Effector CD4-positive, alpha-beta T cell (primary cell): Measurements from ENCODE around the gene HSF2BP.
"Not testable (repeated sequence)": the region's sequence is repeated elsewhere in the genome, so short reads cannot be mapped to it uniquely, and the experiment has no call there.

Source experiments
- DNase-seq: peaks from one replicate; pipeline ENCODE4 v3.0.0-alpha.2; 2020

Gene HSF2BP

DNA sequence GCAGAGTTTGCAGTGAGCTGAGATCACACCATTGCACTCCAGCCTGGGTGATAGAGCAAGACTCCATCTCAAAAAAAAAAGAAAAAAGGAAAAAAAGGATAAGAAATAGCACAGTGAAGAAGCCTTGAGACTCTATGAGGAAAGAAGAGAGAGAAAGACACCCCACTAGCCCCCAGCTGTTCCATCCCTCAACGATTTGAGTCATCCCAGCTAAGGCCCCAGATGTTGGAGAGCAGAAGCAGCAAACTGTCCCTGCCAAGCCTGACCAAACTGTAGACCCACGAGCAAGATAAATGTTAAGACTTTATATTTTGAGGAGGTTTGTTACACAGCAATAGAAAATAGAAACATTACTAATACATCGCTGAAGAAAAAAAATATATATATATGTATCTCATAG is 42.4 kb downstream of the HSF2BP start:
- not testable (repeated sequence) for DNase-seq

GRCh38 chr21:43614839-43615238 is 44.4 kb downstream of the HSF2BP start:
- DNase-seq = no peak

DNA sequence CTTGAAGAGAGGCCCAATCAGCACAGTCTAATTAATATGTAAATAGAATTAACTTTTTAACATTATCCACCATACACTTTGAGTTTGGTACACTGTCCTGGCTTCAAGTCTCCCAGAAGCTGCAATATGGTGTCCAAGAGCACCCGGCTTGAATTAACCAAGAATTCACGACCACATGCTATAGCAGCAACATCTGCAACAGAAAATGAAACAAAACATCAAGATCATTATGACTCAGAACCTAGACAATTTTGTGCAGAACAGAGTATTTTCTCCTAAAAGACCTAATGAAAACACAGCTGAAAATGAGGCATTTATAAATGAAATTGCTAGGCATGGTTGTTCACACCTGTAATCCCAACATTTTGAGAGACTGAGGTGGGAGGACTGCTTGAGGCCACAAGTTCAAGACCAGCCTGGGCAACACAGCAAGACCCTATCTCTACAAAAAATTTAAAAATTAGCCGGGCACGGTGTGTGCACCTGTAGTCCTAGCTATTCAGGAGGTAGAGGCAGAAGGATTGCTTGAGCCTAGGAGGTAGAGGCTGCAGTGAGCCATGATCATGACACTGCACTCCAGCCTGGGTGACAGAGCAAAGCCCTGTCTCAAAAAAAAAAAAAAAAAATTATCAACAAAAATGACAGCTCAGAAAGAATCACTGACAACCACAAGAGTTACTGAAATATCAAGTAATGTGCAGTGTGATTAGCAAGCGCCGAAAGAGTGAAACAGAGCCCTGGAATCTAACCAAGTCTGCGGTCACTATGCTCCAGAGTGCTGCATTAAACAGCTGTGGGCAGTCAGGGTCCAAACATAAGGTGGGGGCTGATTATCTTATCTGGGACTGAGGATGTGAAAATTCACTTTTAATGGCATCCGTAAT is 45.3 kb downstream of the HSF2BP start:
- DNase-seq = no peak

GRCh38 chr21:43611598-43612369 is 47.5 kb downstream of the HSF2BP start:
- DNase-seq = no peak

GRCh38 chr21:43609501-43610340 is 49.6 kb downstream of the HSF2BP start:
- no peak for DNase-seq

- DNase-seq = no peak
These were observed 50.6 kb downstream of the HSF2BP start for GRCh38 chr21:43608664-43609063.

DNA sequence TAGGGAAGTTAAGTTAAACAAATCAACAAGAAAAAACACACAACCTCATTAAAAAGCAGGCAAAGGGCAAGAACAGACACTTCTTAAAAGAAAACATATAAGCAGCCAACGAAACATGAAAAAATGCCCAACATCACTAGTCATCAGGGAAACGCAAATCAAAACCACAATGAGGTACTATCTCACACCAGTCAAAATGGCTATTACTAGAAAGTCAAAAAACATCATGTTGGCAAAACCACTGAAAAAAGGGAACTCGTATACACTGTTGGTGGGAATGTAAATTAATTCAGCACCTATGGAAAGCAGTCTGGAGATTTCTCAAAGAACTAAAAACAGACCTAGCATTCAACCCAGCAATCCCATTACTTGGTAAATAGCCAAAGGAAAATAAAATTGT is 51.1 kb downstream of the HSF2BP start:
- no peak for DNase-seq

DNA sequence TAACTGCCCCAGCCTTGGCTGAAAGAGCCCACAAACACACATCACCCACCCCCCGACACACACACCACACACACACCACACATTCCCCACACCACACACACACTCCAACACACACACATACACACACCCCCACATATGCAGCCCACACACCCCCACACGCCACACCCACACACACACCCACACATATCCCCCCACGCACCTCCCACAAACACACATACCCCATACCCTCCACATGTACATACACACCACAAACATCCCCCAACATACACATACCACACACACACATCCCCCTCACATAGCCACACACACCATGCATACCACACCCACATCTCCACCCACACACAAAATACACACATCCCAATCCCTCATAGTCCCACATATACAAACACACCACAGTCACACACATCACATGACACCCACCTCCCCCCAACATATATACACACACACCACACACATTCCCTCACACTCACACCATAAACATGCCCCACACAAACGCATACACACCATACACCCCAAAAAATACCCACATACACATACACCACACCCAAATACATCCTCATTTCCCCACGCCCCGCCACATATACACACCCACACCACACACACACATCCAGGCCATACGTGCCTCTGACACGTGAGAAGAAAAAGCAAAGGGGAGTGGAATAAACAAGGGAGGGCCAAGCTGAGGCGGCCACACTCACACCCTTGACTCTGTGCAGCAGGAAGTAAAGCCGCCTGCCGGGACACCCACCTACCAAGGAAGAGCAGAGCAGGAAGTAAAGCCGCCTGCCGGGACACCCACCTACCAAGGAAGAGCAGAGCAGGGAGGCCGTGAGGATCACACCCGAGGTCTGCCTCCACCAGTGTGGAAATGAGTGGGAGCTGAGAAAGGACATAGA is 53.7 kb downstream of the HSF2BP start:
- no peak for DNase-seq

DNA sequence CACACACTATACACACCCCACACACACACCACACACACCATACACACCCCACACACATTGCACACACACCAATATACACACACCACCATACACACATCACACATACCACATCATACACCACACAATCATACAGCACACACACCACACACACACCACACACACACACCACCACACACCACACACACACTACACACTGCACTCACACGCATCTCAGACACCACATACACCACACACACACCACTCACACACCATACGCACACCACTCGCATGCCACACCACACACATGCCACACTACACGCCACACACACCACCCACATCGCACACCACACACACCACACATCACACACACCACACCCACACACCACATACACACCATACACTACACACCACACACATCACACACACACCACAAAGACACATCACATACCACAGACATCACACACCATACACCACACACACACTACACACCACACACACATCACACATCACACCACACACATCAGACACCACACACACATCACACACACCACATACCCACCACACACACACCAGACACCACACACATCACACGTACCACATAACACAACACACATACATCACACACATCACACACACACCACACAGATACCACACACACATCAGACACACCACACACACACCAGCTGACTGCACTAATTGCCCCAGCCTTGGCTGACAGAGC is 54.6 kb downstream of the HSF2BP start:
- DNase-seq = no peak

DNA sequence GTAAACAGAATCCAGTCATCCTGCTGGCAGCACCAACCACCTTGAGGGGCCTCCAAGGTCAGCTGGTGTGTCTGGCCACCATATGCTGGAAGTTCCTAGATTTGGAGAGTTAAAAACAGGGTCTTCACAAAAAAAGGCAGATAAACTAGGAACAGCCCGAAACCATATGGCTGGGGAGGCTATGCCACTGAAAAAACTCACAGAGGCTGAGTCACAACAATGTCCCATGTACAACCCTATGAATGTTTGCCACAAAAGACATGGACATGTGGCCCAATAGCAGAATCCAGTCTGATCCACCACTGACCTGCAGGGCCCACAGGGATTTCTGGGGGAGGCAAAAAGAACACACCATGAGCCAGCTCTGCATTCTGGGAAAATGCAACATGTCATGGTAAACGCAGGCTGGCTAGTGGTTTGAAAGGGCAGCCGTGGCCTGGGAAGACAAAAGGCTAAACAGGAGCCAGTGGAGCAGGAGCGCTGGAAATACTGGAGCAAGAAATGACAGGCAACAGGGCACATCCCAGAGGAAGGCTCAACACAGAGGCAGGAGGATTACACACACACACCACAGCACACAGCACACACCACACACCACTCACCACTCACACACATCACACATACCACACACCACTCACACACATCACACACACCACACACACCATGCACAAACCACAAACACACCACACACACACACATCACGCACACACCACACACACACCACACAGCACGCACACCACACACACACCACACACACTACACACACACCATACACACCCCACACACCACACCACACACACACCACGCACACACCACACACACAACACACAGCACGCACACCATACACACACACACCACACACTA is 55.4 kb downstream of the HSF2BP start:
- no peak for DNase-seq

DNA sequence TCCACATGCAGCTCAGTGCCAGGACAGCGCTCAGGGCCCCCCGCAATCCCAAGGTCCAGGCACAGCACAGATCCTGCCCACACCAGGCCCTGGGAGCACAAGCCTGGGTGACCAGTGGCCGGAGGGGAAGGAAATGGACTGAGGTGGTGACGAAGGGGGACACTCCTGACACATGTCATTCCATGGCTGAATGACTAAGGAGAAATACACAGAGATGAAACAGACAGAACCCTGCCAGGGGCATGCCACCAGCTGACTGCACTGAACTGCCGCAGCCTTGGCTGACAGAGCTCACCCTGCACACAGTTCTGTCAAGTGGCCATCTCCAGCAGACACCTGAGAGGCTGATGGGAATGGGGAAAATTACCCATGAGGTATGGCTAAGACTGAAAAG is 56.1 kb downstream of the HSF2BP start:
- DNase-seq = no peak

DNA sequence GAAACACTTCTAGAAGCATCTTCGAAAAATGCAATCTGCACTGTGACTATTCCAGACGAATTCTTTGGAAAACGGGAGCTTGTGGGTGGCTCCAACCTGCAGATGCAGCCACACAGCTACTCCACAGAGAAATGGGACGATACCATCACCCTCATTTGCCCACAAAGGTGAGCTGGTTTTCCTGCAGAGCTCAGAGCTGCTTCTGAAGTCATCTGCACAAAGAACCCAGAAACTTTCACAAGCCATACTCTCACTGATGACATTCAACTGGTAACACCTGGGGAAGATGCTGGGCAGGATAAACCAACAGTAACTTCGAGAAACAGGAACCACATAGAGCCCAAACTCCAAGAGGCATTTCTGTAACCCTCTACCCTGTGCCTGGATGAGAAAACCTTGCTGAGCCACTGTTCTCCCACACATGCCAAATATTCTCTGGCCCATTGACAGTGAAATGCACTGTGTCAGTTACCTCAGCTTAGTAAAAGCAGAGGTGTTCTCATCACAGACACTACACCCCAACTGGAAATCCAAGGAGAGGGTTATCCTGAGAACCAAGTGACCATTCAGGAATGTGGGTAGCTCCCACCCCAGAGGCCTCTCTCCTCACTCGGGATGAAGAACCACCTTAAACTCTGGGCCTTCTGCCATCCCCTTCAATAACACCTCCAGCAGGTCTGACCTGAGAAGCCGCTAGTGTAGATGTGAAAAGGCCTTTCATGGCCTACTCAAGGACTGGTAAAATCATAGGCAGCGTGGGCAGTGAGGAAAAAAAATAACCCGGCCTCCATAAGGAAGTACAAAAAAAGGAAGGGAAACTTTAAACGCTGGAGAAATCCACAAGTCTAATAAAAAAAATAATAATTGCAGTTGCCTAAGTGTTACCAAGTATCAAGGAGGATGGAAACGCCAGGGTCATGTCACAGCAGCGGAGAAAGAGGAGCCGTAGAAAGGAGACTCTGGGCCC is 56.7 kb downstream of the HSF2BP start:
- DNase-seq = no peak

GRCh38 chr21:43600642-43601402 is 58.5 kb downstream of the HSF2BP start:
- no peak for DNase-seq

DNA sequence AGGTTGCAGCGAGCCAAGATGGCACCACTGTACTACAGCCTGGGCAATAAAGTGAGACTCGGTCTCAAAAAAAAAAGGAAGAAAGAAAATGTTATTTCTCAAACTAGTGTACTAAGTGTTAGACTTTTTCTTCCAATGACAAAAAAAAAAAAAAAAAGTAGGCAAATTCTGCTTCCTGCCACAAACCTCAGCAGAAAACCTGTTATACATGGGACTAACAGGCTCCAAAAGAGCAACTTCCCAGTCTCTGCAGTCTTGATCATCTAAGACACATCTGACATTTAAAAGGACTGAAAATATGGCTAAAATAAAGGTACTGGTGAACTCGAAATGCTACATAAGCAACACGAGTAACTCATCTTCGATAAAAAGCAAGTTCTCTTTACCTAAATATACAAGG is 59.6 kb downstream of the HSF2BP start:
- no peak for DNase-seq

DNA sequence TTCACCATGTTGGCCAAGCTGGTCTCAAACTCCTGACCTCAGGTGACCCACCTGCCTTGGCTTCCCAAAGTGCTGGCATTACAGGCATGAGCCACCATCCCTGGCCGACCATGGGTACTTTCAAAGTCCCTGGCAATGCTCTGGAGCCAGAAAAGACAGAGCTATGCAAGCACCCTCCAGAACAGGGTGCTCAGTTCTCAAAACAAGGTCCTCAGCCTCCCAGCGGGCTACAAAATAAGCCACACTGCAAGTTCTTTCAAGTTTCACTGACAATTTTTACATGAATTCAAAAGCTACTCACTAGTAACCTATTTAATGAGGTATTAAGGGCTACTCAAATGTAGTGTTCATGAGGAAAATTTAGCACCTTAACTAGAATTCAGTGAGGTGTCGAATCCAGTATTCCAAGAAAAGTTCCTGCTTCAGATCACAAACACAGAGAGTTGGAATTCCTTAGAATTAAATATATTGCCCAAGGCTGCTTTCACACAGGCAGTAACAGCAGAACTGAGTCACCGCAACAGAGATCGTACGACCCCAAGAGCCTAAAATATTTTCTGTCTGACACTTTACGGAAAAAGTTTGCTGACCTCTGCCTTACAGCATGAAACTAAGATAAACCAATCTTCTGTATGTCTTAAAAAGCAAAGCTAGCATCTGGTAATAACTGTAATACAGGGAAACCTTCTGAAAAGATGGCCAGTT is 60.7 kb downstream of the HSF2BP start:
- DNase-seq = no peak

DNA sequence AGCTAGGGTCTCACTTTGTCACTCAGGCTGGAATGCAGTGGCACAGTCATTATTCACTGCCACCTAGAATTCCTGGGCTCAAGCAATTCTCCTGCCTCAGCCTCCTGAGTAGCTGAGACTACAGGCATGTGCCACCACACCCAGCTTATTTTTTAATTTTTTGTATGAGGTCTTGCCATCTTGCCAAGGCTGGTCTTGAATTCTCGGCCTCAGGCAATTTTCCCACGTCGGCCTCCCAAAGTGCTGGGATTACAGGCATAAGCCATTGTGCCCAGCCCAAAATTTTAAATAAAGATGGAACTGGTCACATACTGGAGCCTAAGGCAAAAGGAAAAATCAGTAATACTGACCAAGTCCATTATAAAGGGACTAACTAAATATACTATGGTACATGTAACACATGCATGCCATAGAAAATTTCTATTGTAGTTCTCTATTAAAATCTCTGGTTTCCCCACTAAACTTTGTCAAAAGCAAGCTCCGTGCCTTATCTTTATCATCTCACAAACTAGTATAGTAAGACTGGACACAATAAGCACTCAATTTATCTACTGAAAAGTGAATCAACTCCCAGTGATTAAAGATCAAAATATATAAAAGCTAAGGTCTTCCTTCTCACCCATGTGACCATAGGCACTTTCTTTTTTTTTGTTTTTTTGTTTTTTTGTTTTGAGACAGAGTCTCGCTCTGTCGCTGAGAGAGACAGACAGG is 61.6 kb downstream of the HSF2BP start:
- DNase-seq = no peak

DNA sequence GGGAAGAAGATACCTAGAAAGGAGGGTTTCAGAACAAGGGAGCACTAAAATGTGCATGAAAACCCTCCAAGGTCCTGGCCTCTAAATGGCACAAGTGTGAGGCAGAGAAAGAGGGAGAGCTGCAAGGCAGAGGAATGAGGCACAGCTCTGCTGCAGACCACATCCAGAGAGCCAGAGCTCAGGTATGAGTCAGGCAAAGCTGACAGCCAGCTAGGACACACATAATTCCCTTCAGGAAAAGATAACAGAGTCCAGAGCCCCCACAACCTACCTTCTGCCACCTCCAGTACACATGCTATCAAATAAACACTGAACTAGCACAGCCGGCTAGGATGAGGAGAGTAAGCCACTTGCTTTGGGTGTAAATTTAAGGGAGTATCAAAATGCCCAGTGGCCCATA is 62.2 kb downstream of the HSF2BP start:
- DNase-seq = no peak
